ENCODE measurements around the gene ACAA1. TPM values are rescaled to one million over a fixed set of nuclear protein-coding genes. Genes with fewer than 3 reads are reported as not detected.

The ACAA1 gene
- total RNA-seq, 2 experiments from 2014 or later, result 13.3 to 50.3 TPM

GRCh38 chr3:38128303-38128655 is 8.6 kb downstream of the ACAA1 start:
- Histone ChIP-seq H2AFZ (ENCODE audit: low read length) (no peak overlapping the region), H3K79me2 (ENCODE audit: insufficient read depth, low read depth, low read length) (no peaks in the 10 kb centered on the region), H3K4me3 (ENCODE audit: low read depth, low read length, poor library complexity, severe bottlenecking) (no peak overlapping the region), H3K9me3 (ENCODE audit: low read length) (no peaks in the 10 kb centered on the region), H3K4me2 (ENCODE audit: low read length) (no peak overlapping the region), H4K20me1 (ENCODE audit: insufficient read depth, low read length) (no peaks in the 10 kb centered on the region), H3K36me3 (ENCODE audit: insufficient read depth, low read length) (peaks cover 84% of the 10 kb centered on the region), H3K9me2 (ENCODE audit: insufficient read depth, low read length) (no peaks in the 10 kb centered on the region), H3K27ac (ENCODE audit: low read depth, low read length, poor library complexity, severe bottlenecking) (no peak overlapping the region), H3K4me1 (ENCODE audit: insufficient read depth, low read length, poor library complexity, severe bottlenecking) (no peaks in the 10 kb centered on the region)
- DNase-seq (ENCODE audit: low spot score), result no peak
- TF ChIP-seq, protein P1, sequence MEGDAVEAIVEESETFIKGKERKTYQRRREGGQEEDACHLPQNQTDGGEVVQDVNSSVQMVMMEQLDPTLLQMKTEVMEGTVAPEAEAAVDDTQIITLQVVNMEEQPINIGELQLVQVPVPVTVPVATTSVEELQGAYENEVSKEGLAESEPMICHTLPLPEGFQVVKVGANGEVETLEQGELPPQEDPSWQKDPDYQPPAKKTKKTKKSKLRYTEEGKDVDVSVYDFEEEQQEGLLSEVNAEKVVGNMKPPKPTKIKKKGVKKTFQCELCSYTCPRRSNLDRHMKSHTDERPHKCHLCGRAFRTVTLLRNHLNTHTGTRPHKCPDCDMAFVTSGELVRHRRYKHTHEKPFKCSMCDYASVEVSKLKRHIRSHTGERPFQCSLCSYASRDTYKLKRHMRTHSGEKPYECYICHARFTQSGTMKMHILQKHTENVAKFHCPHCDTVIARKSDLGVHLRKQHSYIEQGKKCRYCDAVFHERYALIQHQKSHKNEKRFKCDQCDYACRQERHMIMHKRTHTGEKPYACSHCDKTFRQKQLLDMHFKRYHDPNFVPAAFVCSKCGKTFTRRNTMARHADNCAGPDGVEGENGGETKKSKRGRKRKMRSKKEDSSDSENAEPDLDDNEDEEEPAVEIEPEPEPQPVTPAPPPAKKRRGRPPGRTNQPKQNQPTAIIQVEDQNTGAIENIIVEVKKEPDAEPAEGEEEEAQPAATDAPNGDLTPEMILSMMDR (conservative IDR thresholded peaks at IDR 0.05; ENCODE audit: low read length), result no peak
- no peak for TF ChIP-seq EZH2phosphoT487 (IDR thresholded peaks at IDR 0.05; ENCODE audit: borderline replicate concordance, low read depth, low read length)
- no TSS peak for BruUV-seq (replicated peaks)
- ChIA-PET CTCF (ENCODE audit: unreplicated experiment) (interaction anchor here (0.5 to 0.7 kb wide), 2 partner anchors 8 to 11 kb away, joined by 3 read pairs; partner anchors contain the start of gene ACAA1), POLR2A (no interaction called here)
- intact Hi-C loops (cut with micrococcal nuclease; ENCODE audit: unreplicated experiment), result no loop called here

GRCh38 chr3:38127611-38128302 is 9.2 kb downstream of the ACAA1 start:
- BruUV-seq (replicated peaks), result no TSS peak
- H3K4me1 ChIP-seq (ENCODE audit: insufficient read depth, low read length, poor library complexity, severe bottlenecking), result no peaks in the 10 kb centered on the region
- intact Hi-C loops (cut with micrococcal nuclease; ENCODE audit: unreplicated experiment), result no loop called here
- no peak overlapping the region for H2AFZ ChIP-seq (ENCODE audit: low read length)
- H3K4me3 ChIP-seq (ENCODE audit: low read depth, low read length, poor library complexity, severe bottlenecking), result no peak overlapping the region
- DNase-seq (ENCODE audit: low spot score), result no peak
- no peaks in the 10 kb centered on the region for H3K9me3 ChIP-seq (ENCODE audit: low read length)
- H4K20me1 ChIP-seq (ENCODE audit: insufficient read depth, low read length), result no peaks in the 10 kb centered on the region
- H3K79me2 ChIP-seq (ENCODE audit: insufficient read depth, low read depth, low read length), result no peaks in the 10 kb centered on the region
- H3K36me3 ChIP-seq (ENCODE audit: insufficient read depth, low read length), result peaks cover 85% of the 10 kb centered on the region
- ChIA-PET CTCF (ENCODE audit: unreplicated experiment) (interaction anchor here (0.5 to 0.7 kb wide), 2 partner anchors 9 to 74 kb away, joined by 3 read pairs; partner anchors contain the start of gene ACAA1), POLR2A (no interaction called here)
- TF ChIP-seq, protein P1 (conservative IDR thresholded peaks at IDR 0.05; ENCODE audit: low read length), result no peak
- no peak for TF ChIP-seq EZH2phosphoT487 (IDR thresholded peaks at IDR 0.05; ENCODE audit: borderline replicate concordance, low read depth, low read length)
- H3K9me2 ChIP-seq (ENCODE audit: insufficient read depth, low read length), result no peaks in the 10 kb centered on the region
- H3K27ac ChIP-seq (ENCODE audit: low read depth, low read length, poor library complexity, severe bottlenecking), result no peak overlapping the region
- no peak overlapping the region for H3K4me2 ChIP-seq (ENCODE audit: low read length)

DNA sequence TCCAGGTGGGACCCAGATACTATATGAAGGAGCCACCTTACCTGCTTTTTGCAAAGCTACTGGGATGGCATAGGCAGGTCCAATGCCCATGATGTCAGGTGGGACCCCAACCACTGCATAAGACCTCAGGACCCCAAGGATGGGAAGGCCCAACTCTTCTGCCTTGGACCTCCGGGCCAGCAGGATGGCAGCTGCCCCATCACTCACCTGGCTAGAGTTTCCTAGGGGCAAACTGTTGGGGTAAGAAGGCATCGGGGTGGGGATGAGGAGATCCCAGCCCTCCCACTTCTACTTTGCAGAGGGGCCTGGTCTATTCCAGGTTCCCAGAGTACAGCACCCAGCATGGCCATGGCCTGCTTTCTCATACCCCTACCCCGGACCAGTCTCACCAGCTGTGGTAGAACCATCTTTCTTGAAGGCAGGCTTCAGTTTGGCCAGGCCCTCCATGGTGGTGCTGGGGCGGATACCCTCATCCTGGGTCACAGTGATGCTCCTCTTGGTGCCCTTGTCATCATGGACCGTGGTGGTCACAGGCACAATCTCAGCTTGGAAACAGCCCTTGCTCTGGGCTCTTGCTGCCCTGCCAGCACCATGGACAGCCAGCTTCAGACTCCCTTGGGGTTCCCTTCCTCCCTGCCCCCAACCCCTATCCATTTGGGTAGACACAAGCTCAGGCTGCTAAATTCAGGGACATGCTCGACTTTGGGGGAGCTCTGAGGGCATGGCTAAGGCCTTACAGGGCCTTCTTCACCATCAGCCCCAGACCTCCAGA is 10.6 kb downstream of the ACAA1 start:
- Histone ChIP-seq H3K79me2 (ENCODE audit: insufficient read depth, low read depth, low read length) (no peaks in the 10 kb centered on the region), H3K4me3 (ENCODE audit: low read depth, low read length, poor library complexity, severe bottlenecking) (no peak overlapping the region), H3K4me2 (ENCODE audit: low read length) (no peak overlapping the region), H2AFZ (ENCODE audit: low read length) (no peak overlapping the region), H3K36me3 (ENCODE audit: insufficient read depth, low read length) (peaks cover 83% of the 10 kb centered on the region), H3K9me2 (ENCODE audit: insufficient read depth, low read length) (no peaks in the 10 kb centered on the region), H4K20me1 (ENCODE audit: insufficient read depth, low read length) (no peaks in the 10 kb centered on the region), H3K9me3 (ENCODE audit: low read length) (no peaks in the 10 kb centered on the region), H3K27ac (ENCODE audit: low read depth, low read length, poor library complexity, severe bottlenecking) (no peak overlapping the region), H3K4me1 (ENCODE audit: insufficient read depth, low read length, poor library complexity, severe bottlenecking) (no peaks in the 10 kb centered on the region)
- DNase-seq (ENCODE audit: low spot score), result no peak
- no peak for TF ChIP-seq EZH2phosphoT487 (IDR thresholded peaks at IDR 0.05; ENCODE audit: borderline replicate concordance, low read depth, low read length)
- TF ChIP-seq, protein P1 (conservative IDR thresholded peaks at IDR 0.05; ENCODE audit: low read length), result no peak
- ChIA-PET POLR2A (no interaction called here), CTCF (ENCODE audit: unreplicated experiment) (no interaction called here)
- BruUV-seq (replicated peaks), result no TSS peak
- intact Hi-C loops (cut with micrococcal nuclease; ENCODE audit: unreplicated experiment), result no loop called here

Data from OCI-LY7 (cell line).